Measurements from ENCODE around the gene PCBP3.
"Not testable (repeated sequence)": the region's sequence is repeated elsewhere in the genome, so short reads cannot be mapped to it uniquely, and the experiment has no call there.

The PCBP3 gene

GRCh38 chr21:45791562-45792418 lies 148.3 kb downstream of the PCBP3 start:
- no peak for DNase-seq

DNA sequence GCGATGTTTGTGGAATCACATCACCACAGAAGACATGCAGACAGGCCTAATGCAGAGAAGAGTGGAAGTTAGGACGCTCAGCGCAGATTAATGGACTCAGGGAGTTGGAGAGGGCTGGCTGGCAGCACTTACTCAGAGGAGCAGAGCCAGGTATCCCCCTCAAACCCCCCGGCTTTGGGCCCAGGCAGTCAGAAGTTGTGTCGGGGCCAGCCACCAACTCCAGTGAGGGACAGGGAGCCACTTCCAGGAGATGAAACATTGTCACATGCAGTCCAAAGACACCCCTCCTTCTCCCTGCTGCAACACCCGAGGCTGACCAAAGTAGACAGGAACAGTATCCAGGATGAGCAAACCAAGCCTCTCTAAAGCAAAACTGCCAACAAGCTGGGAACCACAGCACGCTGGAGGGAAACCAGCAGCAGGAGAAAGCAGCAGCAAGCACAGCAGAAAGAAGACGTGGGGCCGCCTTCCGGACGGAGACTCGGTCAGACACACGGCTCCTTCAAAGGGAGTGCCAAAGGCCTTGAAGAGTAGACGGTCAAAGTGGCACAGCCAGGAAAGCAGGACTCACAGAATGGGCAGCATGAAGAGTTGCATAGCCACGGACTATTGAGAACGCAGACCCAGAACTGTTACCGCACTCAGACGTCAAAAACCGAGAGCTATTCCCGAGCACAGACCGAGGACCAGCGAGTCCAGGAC lies 149.3 kb downstream of the PCBP3 start:
- no peak for DNase-seq

GRCh38 chr21:45794027-45794426 lies 150.5 kb downstream of the PCBP3 start:
- no peak for DNase-seq

DNA sequence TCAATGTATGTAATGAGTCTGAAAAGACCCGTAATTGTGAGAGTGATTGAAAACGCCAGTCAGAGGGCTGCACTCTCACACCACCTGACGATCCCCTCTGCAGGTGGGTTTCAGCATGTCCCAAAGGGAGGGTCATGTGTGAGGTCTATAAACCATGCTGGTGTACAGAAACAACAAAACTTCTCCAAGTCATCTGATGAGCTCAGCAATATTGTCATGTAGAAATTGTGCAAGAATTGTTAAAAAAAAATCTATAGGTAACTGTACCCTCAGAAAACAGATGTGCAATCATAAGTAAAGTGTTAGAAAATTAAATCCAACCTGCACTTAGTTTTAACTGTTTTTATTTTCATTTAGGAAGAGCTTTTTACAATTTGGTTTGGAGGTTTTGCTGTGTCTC lies 152.5 kb downstream of the PCBP3 start:
- DNase-seq = no peak

GRCh38 chr21:45797338-45797737 lies 153.8 kb downstream of the PCBP3 start:
- DNase-seq = no peak

- no peak for DNase-seq
These were observed 156.3 kb downstream of the PCBP3 start for GRCh38 chr21:45799765-45800338.

DNA sequence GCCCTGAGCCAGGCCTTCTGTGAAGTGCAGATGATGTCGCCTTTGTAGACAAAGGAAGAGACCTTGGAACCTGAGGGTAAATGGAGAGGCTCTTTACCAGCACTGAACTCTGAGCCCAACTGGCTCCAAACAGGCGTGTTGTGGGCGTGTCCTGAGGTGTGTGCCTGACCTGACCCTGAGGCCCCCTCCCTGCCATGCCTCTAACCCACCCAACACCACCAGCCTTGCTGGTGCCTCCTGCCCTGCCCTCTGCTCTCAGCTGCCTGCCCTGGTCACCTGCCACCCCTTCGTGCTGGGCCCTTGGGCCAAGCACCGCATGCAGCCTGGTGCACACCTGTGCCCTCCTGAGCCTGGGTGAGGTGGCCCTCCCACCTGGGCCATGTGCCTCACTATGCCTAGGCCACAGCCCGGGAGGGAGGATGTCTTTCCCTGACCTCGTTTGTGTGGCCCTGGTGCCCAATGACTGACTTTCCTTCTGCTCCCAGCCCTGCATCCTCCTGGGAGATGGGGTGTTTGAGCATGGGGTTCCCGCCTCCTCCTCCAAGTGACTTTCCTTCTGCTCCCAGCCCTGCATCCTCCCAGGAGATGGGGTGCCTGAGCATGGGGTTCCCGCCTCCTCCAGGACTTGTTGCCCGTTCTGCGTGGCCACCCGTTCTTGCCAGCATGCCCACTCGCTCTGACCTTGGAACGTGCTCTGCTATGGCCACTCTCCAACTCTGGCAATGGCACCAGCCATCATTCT lies 157.0 kb downstream of the PCBP3 start:
- DNase-seq = no peak

GRCh38 chr21:45801129-45801964 lies 157.8 kb downstream of the PCBP3 start:
- DNase-seq = no peak

DNA sequence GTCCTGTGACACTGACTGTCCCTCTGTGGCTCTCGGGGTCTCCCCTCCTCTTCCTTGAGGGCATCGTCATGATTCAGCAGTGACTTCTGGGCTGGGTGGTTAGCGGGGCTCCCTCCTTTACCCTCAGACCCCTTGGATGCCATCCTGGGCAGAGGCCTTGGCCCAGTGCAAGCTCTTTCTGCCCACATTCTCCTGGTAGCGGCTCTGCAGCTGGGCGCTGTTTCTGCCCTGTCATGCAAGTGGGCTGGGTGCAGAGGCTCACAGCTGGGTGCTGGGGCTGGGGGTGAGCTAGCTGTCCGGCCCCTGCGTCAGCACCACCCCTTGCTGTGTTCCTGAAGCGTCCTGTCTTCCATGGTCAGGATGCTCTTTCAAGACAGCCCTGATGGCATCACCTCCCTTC lies 158.5 kb downstream of the PCBP3 start:
- no peak for DNase-seq

GRCh38 chr21:45802425-45802824 lies 158.9 kb downstream of the PCBP3 start:
- DNase-seq = no peak

- DNase-seq = no peak
These were observed 159.6 kb downstream of the PCBP3 start for GRCh38 chr21:45802956-45803617.

GRCh38 chr21:45803618-45804340 lies 160.3 kb downstream of the PCBP3 start:
- DNase-seq = no peak

DNA sequence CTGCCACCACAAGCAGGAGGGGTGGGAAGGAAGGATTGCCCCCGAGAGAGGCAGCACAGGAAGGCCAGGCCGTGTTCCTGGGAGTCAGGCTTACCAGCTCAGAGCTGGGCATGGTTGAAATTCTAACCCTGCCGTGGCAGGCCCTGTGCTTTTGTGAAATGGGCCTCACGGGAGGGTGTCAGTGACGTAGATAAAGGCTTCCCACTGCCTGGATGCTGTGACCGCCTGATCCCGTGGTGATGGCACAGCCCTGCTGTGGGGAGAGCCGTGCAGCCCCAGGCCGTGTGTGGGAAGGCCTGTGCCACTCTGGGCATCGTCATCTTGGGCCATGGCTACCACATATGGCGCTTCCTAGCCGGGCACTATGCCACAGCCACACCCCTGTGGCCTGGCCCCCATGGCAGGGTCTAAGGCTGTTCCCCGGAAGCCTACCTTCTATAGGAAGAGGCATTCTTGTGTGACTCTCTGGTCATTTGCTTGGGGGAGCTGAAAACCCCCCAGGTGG lies 161.3 kb downstream of the PCBP3 start:
- DNase-seq = no peak

- no peak for DNase-seq
These were observed 161.8 kb downstream of the PCBP3 start for GRCh38 chr21:45805321-45805720.

- DNase-seq = no peak
These were observed 162.5 kb downstream of the PCBP3 start for GRCh38 chr21:45806042-45806441.

DNA sequence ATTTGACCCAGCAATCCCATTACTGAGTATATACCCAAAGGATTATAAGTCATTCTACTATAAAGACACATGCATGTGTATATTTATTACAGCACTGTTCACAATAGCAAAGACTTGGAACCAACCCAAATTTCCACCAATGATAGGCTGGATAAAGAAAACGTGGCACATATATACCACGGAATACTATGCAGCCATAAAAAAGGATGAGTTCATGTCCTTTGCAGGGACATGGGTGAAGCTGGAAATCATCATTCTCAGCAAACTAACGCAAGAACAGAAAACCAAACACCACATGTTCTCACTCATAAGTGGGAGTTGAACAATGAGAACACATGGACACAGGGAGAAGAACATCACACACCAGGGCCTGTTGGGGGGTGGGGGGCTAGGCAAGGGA lies 165.1 kb downstream of the PCBP3 start:
- DNase-seq = not testable (repeated sequence)

DNA sequence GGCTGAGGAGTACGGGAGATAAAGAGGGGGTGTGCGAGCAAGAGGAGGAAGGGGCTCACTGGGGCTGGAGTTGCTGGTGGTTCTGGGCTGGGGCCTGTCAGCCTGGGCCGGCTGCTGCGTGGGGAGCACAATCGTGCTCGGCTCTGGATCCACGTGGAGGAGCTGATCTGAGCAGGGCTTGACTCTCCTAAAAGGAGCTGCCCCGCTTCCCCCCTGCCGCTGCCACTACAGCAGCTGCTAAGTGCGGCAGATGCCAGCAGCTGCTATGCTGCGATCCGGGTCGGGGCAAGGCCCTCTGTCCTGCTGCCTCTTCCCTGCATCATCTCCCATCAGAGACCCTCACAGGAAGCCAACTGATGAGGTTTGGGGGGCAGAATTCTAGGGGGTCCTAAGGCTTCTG lies 165.9 kb downstream of the PCBP3 start:
- no peak for DNase-seq

DNA sequence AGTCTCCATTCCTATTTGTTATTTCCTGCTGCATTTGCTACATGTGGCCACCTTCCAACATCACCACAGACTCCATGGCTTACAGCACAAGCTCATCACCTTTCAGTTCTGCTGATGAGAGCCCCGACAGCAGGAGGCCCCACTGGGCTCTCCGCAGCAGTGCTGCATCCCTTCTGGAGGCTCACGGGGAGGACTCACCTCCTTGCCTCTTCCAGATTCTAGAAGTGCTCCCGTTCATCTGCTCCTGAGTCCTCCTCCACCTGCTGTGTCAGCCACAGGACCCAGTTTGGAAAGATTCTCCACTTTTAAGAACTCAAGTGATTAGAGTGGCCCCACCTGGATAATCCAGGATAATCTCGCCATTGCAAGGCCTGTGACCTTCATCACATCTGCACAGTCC lies 167.6 kb downstream of the PCBP3 start:
- no peak for DNase-seq

DNA sequence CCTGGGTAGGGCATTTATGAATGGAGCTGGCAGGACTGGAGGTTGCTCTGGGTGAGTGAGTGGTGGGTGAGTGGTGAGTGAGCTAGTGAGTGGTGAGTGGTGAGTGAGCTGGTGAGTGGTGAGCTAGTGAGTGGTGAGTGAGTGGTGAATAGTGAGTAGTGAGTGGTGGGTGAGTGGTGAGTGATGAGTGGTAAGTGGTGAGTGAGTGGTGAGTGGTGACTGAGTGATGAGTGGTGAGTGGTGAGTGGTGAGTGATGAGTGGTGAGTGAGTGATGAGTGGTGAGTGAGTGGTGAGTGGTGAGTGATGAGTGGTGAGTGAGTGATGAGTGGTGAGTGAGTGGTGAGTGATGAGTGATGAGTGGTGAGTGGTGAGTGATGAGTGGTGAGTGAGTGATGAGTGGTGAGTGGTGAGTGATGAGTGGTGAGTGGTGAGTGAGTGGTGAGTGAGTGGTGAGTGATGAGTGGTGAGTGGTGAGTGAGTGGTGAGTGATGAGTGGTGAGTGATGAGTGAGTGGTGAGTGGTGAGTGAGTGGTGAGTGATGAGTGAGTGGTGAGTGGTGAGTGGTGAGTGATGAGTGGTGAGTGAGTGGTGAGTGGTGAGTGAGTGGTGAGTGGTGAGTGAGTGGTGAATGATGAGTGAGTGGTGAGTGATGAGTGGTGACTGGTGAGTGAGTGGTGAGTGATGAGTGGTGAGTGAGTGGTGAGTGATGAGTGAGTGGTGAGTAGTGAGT lies 170.8 kb downstream of the PCBP3 start:
- peak; percentile 28 for DNase-seq

DNA sequence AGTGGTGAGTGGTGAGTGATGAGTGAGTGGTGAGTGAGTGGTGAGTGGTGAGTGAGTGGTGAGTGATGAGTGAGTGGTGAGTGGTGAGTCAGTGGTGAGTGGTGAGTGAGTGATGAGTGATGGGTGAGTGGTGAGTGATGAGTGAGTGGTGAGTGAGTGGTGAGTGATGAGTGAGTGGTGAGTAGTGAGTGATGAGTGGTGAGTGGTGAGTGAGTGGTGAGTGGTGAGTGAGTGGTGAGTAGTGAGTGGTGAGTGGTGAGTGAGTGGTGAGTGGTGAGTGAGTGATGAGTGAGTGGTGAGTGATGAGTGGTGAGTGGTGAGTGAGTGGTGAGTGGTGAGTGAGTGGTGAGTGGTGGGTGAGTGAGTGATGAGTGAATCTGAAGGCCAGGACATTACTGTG lies 172.3 kb downstream of the PCBP3 start:
- DNase-seq = not testable (repeated sequence)

Measured in stimulated activated CD4-positive, alpha-beta T cell treated with anti-CD3 and anti-CD28 coated beads, Interleukin-15, amount 100 ng/mL, for 24 hours (primary cell).